HEK293 (cell line): ENCODE results near the gene SFPQ.

ENCODE experiments used
- EGR2 ChIP-seq: fragments of 450-650 bp; formaldehyde crosslinking; IDR thresholded peaks from 2 replicates; pipeline ENCODE4 v1.5.1; 2016; ENCODE audit warnings: low read depth, missing biosample characterization, missing genetic modification characterization
- KLF1 ChIP-seq: fragments of 450-650 bp; formaldehyde crosslinking; IDR thresholded peaks from 2 replicates; pipeline ENCODE4 v1.5.1; 2016; ENCODE audit warnings: missing biosample characterization, missing genetic modification characterization
- MYNN ChIP-seq: fragments of 450-650 bp; formaldehyde crosslinking; IDR thresholded peaks from 2 replicates; pipeline ENCODE4 v1.5.1; 2016; ENCODE audit warnings: missing biosample characterization, missing genetic modification characterization, borderline replicate concordance
- SALL2 ChIP-seq: fragments of 450-650 bp; formaldehyde crosslinking; IDR thresholded peaks from 2 replicates; pipeline ENCODE4 v1.5.0; 2017; ENCODE audit warnings: missing biosample characterization, mild to moderate bottlenecking, missing genetic modification characterization, borderline replicate concordance
- SCRT2 ChIP-seq: fragments of 450-650 bp; formaldehyde crosslinking; IDR thresholded peaks from 2 replicates; pipeline ENCODE4 v1.5.1; 2016; ENCODE audit warnings: missing biosample characterization, missing genetic modification characterization
- YY1 ChIP-seq: fragments of 450-650 bp; formaldehyde crosslinking; IDR thresholded peaks from 2 replicates; pipeline ENCODE4 v1.5.1; 2018; ENCODE audit warnings: missing biosample characterization, missing genetic modification characterization
- ZBTB17 ChIP-seq: fragments of 450-650 bp; formaldehyde crosslinking; IDR thresholded peaks from 2 replicates; pipeline ENCODE4 v1.5.1; 2016; ENCODE audit warnings: missing biosample characterization, missing genetic modification characterization
- ZBTB20 ChIP-seq: fragments of 450-650 bp; formaldehyde crosslinking; IDR thresholded peaks from 2 replicates; pipeline ENCODE4 v1.5.1; 2016; ENCODE audit warnings: missing biosample characterization, missing genetic modification characterization
- ZFHX2 ChIP-seq: fragments of 450-650 bp; formaldehyde crosslinking; conservative IDR thresholded peaks from 2 replicates; pipeline ENCODE4 v1.5.1; 2016; ENCODE audit warnings: missing biosample characterization, missing genetic modification characterization
- ZNF121 ChIP-seq: fragments of 450-650 bp; formaldehyde crosslinking; IDR thresholded peaks from 2 replicates; pipeline ENCODE4 v1.5.1; 2016; ENCODE audit warnings: missing biosample characterization, missing genetic modification characterization
- ZNF132 ChIP-seq: fragments of 450-650 bp; formaldehyde crosslinking; IDR thresholded peaks from 2 replicates; pipeline ENCODE4 v1.5.1; 2017; ENCODE audit warnings: missing biosample characterization, missing genetic modification characterization, borderline replicate concordance
- ZNF155 ChIP-seq: fragments of 450-650 bp; formaldehyde crosslinking; IDR thresholded peaks from 2 replicates; pipeline ENCODE4 v1.5.1; 2016; ENCODE audit warnings: missing biosample characterization, missing genetic modification characterization
- ZNF221 ChIP-seq: fragments of 450-650 bp; formaldehyde crosslinking; IDR thresholded peaks from 2 replicates; pipeline ENCODE4 v1.5.1; 2017; ENCODE audit warnings: missing biosample characterization, missing genetic modification characterization, borderline replicate concordance
- ZNF274 ChIP-seq, 2 experiments: fragments of 200-500 bp in 1 of 2; fragments of 450-650 bp in 1 of 2; sonication (Bioruptor generic) in 1 of 2; formaldehyde crosslinking in 1 of 2; IDR thresholded peaks; 2 replicates each; pipeline versions ENCODE4 v1.5.1 to v1.6.1; 2014 to 2016; ENCODE audit warnings: borderline replicate concordance in 1 of 2, inconsistent platforms in 1 of 2, low read length in 1 of 2, missing biosample characterization in 1 of 2, missing genetic modification characterization in 1 of 2
- ZNF391 ChIP-seq: fragments of 450-650 bp; formaldehyde crosslinking; IDR thresholded peaks from 2 replicates; pipeline ENCODE4 v1.5.1; 2016; ENCODE audit warnings: low read depth, missing biosample characterization, missing genetic modification characterization, borderline replicate concordance
- ZNF660 ChIP-seq: fragments of 450-650 bp; IDR thresholded peaks from 2 replicates; pipeline ENCODE4 v1.5.1; 2018; ENCODE audit warnings: missing biosample characterization, mild to moderate bottlenecking, missing genetic modification characterization
- ZNF677 ChIP-seq: fragments of 450-650 bp; IDR thresholded peaks from 2 replicates; pipeline ENCODE4 v1.5.0; 2018; ENCODE audit warnings: missing biosample characterization, mild to moderate bottlenecking, missing genetic modification characterization, moderate library complexity
- ZNF791 ChIP-seq: fragments of 450-650 bp; formaldehyde crosslinking; IDR thresholded peaks from 2 replicates; pipeline ENCODE4 v1.5.1; 2016; ENCODE audit warnings: missing biosample characterization, missing genetic modification characterization
- ZSCAN30 ChIP-seq: fragments of 450-650 bp; IDR thresholded peaks from 2 replicates; pipeline ENCODE4 v1.5.1; 2018; ENCODE audit warnings: missing biosample characterization, mild to moderate bottlenecking, missing genetic modification characterization, moderate library complexity
- TF ChIP-seq, protein P1 (sequence below): fragments of 450-650 bp; formaldehyde crosslinking; IDR thresholded peaks from 2 replicates; pipeline ENCODE4 v1.5.1; 2016; ENCODE audit warnings: missing biosample characterization, missing genetic modification characterization
- TF ChIP-seq, protein P2 (sequence below): sonication (generic); formaldehyde crosslinking; IDR thresholded peaks from 2 replicates; pipeline ENCODE4 v1.8.1; 2022; ENCODE audit warnings: mild to moderate bottlenecking, moderate library complexity, missing genetic modification reagents
- TF ChIP-seq, protein P3 (sequence below): fragments of 450-650 bp; formaldehyde crosslinking; IDR thresholded peaks from 2 replicates; pipeline ENCODE4 v1.5.0; 2017; ENCODE audit warnings: missing biosample characterization, missing genetic modification characterization, borderline replicate concordance
- TF ChIP-seq, protein P4 (sequence below): fragments of 450-650 bp; formaldehyde crosslinking; IDR thresholded peaks from 2 replicates; pipeline ENCODE4 v1.5.1; 2016; ENCODE audit warnings: missing biosample characterization, missing genetic modification characterization
- TF ChIP-seq, protein P5 (sequence below): fragments of 450-650 bp; formaldehyde crosslinking; optimal IDR thresholded peaks from 2 replicates; pipeline ENCODE3; 2016; ENCODE audit warnings: missing biosample characterization, mild to moderate bottlenecking, missing genetic modification characterization
- TF ChIP-seq, protein P6 (sequence below): fragments of 450-650 bp; formaldehyde crosslinking; IDR thresholded peaks from 2 replicates; pipeline ENCODE4 v1.5.1; 2016; ENCODE audit warnings: missing biosample characterization, missing genetic modification characterization
- TF ChIP-seq, protein P7 (sequence below): fragments of 450-650 bp; formaldehyde crosslinking; IDR thresholded peaks from 2 replicates; pipeline ENCODE4 v1.5.1; 2016; ENCODE audit warnings: missing biosample characterization, missing genetic modification characterization

The SFPQ gene

DNA sequence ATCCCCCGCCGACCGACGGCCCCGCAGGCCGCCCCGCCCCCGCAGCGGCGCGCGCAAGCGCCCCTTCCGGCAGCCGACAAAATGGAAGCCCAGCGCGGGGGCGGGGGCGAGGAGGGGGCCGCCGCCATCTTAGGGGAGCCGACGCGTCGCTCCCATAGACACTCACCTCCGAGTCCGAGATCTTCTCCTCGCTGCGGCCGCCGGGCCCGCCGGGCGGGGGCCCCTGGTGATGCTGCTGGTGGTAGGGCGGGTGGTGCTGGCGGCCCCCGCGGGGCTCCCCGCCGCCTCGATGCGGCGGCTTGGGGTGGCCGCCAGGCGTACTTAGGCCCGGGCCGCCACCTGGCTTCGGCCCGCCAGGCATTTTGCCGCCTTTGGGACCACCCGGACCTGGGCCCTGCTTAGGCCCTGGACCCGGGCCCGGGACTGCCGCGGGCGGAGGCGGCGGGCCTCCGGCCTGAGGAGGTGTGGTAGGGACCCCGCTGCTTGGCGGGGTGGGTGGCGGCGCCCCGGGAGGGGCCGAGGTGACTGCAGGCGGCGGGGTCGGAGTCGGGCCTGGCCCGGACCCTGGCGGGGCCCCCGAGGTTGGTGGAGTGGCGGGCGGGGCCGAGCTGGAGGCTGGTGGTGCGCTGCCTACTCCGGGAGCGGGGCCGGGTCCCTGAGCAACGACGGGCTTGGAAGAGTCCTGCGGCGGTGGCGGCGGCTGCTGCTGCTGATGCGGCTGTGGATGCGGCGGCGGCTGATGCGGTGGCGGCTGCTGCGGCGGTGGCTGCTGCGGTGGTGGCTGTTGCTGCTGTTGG, 691 bp downstream of the SFPQ start (continued):
- TF ChIP-seq ZNF121 (tag by site-specific recombination) (peak; percentile 68; the same call in 1 of the 2 replicates), ZBTB17 (tag by site-specific recombination) (no peak), SCRT2 (tag by site-specific recombination) (no peak), SALL2 (tag by site-specific recombination) (no peak), MYNN (no peak), ZFHX2 (tag by site-specific recombination) (peak; percentile 74), EGR2 (0 out of 2 replicates have a peak, but pooled peaks have one; percentile 18), ZBTB20 (0 out of 2 replicates have a peak, but pooled peaks have one; percentile 20), ZNF391 (tag by site-specific recombination) (no peak), ZSCAN30 (tag by site-specific recombination) (no peak), ZNF791 (no peak), ZNF274 (IDR thresholded peaks at IDR 0.05; ENCODE audit: low read length) (no peak), ZNF274 (tag by site-specific recombination; IDR thresholded peaks at IDR 0.05; ENCODE audit: borderline replicate concordance) (no peak), KLF1 (tag by site-specific recombination) (no peak), ZNF660 (0 out of 2 replicates have a peak, but pooled peaks have one; percentile 45), ZNF155 (tag by site-specific recombination) (no peak), ZNF132 (tag by site-specific recombination) (no peak), ZNF221 (tag by site-specific recombination) (no peak), YY1 (tag by site-specific recombination) (peak; percentile 82; the same call in 1 of the 2 replicates), ZNF677 (tag by site-specific recombination) (peak; percentile 40; the same call in 1 of the 2 replicates)
- TF ChIP-seq, protein P1, sequence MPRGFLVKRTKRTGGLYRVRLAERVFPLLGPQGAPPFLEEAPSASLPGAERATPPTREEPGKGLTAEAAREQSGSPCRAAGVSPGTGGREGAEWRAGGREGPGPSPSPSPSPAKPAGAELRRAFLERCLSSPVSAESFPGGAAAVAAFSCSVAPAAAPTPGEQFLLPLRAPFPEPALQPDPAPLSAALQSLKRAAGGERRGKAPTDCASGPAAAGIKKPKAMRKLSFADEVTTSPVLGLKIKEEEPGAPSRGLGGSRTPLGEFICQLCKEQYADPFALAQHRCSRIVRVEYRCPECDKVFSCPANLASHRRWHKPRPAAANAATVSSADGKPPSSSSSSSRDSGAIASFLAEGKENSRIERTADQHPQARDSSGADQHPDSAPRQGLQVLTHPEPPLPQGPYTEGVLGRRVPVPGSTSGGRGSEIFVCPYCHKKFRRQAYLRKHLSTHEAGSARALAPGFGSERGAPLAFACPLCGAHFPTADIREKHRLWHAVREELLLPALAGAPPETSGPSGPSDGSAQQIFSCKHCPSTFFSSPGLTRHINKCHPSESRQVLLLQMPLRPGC (tag by site-specific recombination), result no peak
- TF ChIP-seq, protein P2, sequence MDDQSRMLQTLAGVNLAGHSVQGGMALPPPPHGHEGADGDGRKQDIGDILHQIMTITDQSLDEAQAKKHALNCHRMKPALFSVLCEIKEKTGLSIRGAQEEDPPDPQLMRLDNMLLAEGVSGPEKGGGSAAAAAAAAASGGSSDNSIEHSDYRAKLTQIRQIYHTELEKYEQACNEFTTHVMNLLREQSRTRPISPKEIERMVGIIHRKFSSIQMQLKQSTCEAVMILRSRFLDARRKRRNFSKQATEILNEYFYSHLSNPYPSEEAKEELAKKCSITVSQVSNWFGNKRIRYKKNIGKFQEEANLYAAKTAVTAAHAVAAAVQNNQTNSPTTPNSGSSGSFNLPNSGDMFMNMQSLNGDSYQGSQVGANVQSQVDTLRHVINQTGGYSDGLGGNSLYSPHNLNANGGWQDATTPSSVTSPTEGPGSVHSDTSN, result no peak
- TF ChIP-seq, protein P3, sequence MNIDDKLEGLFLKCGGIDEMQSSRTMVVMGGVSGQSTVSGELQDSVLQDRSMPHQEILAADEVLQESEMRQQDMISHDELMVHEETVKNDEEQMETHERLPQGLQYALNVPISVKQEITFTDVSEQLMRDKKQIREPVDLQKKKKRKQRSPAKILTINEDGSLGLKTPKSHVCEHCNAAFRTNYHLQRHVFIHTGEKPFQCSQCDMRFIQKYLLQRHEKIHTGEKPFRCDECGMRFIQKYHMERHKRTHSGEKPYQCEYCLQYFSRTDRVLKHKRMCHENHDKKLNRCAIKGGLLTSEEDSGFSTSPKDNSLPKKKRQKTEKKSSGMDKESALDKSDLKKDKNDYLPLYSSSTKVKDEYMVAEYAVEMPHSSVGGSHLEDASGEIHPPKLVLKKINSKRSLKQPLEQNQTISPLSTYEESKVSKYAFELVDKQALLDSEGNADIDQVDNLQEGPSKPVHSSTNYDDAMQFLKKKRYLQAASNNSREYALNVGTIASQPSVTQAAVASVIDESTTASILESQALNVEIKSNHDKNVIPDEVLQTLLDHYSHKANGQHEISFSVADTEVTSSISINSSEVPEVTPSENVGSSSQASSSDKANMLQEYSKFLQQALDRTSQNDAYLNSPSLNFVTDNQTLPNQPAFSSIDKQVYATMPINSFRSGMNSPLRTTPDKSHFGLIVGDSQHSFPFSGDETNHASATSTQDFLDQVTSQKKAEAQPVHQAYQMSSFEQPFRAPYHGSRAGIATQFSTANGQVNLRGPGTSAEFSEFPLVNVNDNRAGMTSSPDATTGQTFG (tag by site-specific recombination), result 0 out of 2 replicates have a peak, but pooled peaks have one; percentile 51
- TF ChIP-seq, protein P4, sequence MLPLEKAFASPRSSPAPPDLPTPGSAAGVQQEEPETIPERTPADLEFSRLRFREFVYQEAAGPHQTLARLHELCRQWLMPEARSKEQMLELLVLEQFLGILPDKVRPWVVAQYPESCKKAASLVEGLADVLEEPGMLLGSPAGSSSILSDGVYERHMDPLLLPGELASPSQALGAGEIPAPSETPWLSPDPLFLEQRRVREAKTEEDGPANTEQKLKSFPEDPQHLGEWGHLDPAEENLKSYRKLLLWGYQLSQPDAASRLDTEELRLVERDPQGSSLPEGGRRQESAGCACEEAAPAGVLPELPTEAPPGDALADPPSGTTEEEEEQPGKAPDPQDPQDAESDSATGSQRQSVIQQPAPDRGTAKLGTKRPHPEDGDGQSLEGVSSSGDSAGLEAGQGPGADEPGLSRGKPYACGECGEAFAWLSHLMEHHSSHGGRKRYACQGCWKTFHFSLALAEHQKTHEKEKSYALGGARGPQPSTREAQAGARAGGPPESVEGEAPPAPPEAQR (tag by site-specific recombination), result no peak
- TF ChIP-seq, protein P5, sequence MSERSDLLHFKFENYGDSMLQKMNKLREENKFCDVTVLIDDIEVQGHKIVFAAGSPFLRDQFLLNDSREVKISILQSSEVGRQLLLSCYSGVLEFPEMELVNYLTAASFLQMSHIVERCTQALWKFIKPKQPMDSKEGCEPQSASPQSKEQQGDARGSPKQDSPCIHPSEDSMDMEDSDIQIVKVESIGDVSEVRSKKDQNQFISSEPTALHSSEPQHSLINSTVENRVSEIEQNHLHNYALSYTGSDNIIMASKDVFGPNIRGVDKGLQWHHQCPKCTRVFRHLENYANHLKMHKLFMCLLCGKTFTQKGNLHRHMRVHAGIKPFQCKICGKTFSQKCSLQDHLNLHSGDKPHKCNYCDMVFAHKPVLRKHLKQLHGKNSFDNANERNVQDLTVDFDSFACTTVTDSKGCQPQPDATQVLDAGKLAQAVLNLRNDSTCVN (tag by site-specific recombination), result no peak
- TF ChIP-seq, protein P6, sequence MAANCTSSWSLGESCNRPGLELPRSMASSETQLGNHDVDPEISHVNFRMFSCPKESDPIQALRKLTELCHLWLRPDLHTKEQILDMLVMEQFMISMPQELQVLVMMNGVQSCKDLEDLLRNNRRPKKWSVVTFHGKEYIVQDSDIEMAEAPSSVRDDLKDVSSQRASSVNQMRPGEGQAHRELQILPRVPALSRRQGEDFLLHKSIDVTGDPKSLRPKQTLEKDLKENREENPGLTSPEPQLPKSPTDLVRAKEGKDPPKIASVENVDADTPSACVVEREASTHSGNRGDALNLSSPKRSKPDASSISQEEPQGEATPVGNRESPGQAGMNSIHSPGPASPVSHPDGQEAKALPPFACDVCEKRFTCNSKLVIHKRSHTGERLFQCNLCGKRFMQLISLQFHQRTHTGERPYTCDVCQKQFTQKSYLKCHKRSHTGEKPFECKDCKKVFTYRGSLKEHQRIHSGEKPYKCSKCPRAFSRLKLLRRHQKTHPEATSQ (tag by site-specific recombination), result peak; percentile 31; the same call in 1 of the 2 replicates
- TF ChIP-seq, protein P7, sequence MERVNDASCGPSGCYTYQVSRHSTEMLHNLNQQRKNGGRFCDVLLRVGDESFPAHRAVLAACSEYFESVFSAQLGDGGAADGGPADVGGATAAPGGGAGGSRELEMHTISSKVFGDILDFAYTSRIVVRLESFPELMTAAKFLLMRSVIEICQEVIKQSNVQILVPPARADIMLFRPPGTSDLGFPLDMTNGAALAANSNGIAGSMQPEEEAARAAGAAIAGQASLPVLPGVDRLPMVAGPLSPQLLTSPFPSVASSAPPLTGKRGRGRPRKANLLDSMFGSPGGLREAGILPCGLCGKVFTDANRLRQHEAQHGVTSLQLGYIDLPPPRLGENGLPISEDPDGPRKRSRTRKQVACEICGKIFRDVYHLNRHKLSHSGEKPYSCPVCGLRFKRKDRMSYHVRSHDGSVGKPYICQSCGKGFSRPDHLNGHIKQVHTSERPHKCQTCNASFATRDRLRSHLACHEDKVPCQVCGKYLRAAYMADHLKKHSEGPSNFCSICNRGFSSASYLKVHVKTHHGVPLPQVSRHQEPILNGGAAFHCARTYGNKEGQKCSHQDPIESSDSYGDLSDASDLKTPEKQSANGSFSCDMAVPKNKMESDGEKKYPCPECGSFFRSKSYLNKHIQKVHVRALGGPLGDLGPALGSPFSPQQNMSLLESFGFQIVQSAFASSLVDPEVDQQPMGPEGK (tag by site-specific recombination), result peak; percentile 74; the same call in 1 of the 2 replicates
